Breast epithelium (tissue), 4 donors: ENCODE data around the gene VPS11. TPM values are rescaled to one million over a fixed set of nuclear protein-coding genes. Genes with fewer than 3 reads are reported as not detected.

Experiments
- DNase-seq, 2 donors: peaks; one replicate each; pipeline ENCODE4 v3.0.0-alpha.2; 2019; ENCODE audit warnings: low spot score in 2 of 2
- H3K27ac ChIP-seq, 2 donors: fragments of 200-600 bp; sonication (generic) in 1 of 2; one replicate each; pipeline ENCODE4 v1.5.1; 2016 to 2019; ENCODE audit warnings: mild to moderate bottlenecking in 1 of 2
- H3K27me3 ChIP-seq, 2 donors: fragments of 200-600 bp; sonication (generic) in 1 of 2; one replicate each; pipeline versions ENCODE4 v1.5.1 to v1.6.0; 2017 to 2019; ENCODE audit warnings: control low read depth in 1 of 2, mild to moderate bottlenecking in 1 of 2
- H3K36me3 ChIP-seq: fragments of 200-600 bp; one replicate; pipeline ENCODE4 v1.5.1; 2019
- H3K4me1 ChIP-seq, 2 donors: fragments of 200-600 bp; sonication (generic); one replicate each; pipeline ENCODE4 v1.5.1; 2016 to 2019; ENCODE audit warnings: control low read depth in 1 of 2
- H3K4me3 ChIP-seq, 3 donors: fragments of 200-600 bp; sonication (generic); 1 replicate in 2 of 3; 2 replicates in 1 of 3; pipeline ENCODE4 v1.5.1; 2016 to 2019; ENCODE audit warnings: mild to moderate bottlenecking in 3 of 3, moderate library complexity in 2 of 3
- H3K9me3 ChIP-seq, 2 donors: fragments of 200-600 bp; sonication (generic) in 1 of 2; one replicate each; pipeline ENCODE4 v1.5.1; 2016 to 2019; ENCODE audit warnings: control low read depth in 1 of 2
- CTCF ChIP-seq, 3 donors: fragments of 450-650 bp; IDR thresholded peaks; one replicate each; pipeline ENCODE4 v1.5.1; 2016 to 2017; ENCODE audit warnings: antibody characterized with exemption in 3 of 3, mild to moderate bottlenecking in 3 of 3, moderate library complexity in 3 of 3
- POLR2A ChIP-seq: fragments of 450-650 bp; IDR thresholded peaks from one replicate; pipeline ENCODE4 v1.6.1; 2016; ENCODE audit warnings: antibody characterized with exemption, mild to moderate bottlenecking, moderate library complexity
- POLR2AphosphoS5 ChIP-seq, 3 donors: sonication (generic); formaldehyde crosslinking; IDR thresholded peaks; one replicate each; pipeline ENCODE4 v1.6.1; 2017; ENCODE audit warnings: antibody characterized with exemption in 3 of 3
- intact Hi-C: fragments of 100-400 bp; cut with DNase I; formaldehyde crosslinking; loops from one replicate; pipeline ENCODE4 v1.15.1; 2023; ENCODE audit warnings: low total_unique reads
- total RNA-seq, 3 donors: library from RNA; depleted of rRNA; stranded (reverse); fragments of >200 nt; gene quantifications; one replicate each; pipeline ENCODE4 v1.1.0, GENCODE V29; 2016

The VPS11 gene
- total RNA-seq, 3 donors from 2014 or later = 38.0 to 53.9 (median 46.6) TPM

GRCh38 chr11:119062779-119063178, 4.8 kb upstream of the VPS11 start:
- intact Hi-C loops = no loop called here
- Histone ChIP-seq H3K9me3 (no peaks in the 10 kb centered on the region), H3K36me3 (no peaks in the 10 kb centered on the region), H3K4me1 (peaks cover 0 to 5% of the 10 kb centered on the region in 2 donors), H3K27me3 (no peaks in the 10 kb centered on the region), H3K27ac (no peak overlapping the region), H3K4me3 (no peak overlapping the region)
- TF ChIP-seq POLR2AphosphoS5 (IDR thresholded peaks at IDR 0.05) (no peak), CTCF (IDR thresholded peaks at IDR 0.05) (no peak), POLR2A (no peak)
- DNase-seq = no peak

- Histone ChIP-seq H3K27me3 (no peaks in the 10 kb centered on the region), H3K27ac (no peak overlapping the region), H3K36me3 (no peaks in the 10 kb centered on the region), H3K4me3 (no peak overlapping the region), H3K4me1 (no peaks in the 10 kb centered on the region), H3K9me3 (no peaks in the 10 kb centered on the region)
- no peak for DNase-seq
- intact Hi-C loops = no loop called here
- TF ChIP-seq POLR2A = no peak
- TF ChIP-seq POLR2AphosphoS5 (IDR thresholded peaks at IDR 0.05) = no peak
- TF ChIP-seq CTCF (IDR thresholded peaks at IDR 0.05) = no peak
These were observed 2.2 kb upstream of the VPS11 start for GRCh38 chr11:119065369-119065768.

- Histone ChIP-seq H3K36me3 (peaks cover 32% of the 10 kb centered on the region), H3K4me3 (no peak overlapping the region), H3K27me3 (no peaks in the 10 kb centered on the region), H3K27ac (no peak overlapping the region), H3K4me1 (no peaks in the 10 kb centered on the region), H3K9me3 (no peaks in the 10 kb centered on the region)
- DNase-seq = no peak
- TF ChIP-seq CTCF (IDR thresholded peaks at IDR 0.05) (no peak), POLR2AphosphoS5 (IDR thresholded peaks at IDR 0.05) (no peak), POLR2A (no peak)
- intact Hi-C loops = no loop called here
These were observed 10.2 kb downstream of the VPS11 start for GRCh38 chr11:119077839-119078238.

GRCh38 chr11:119078675-119079420, 11.2 kb downstream of the VPS11 start:
- no peak for DNase-seq
- peaks cover 26% of the 10 kb centered on the region for H3K36me3 ChIP-seq
- H3K27me3 ChIP-seq = no peaks in the 10 kb centered on the region
- intact Hi-C loops = no loop called here
- no peaks in the 10 kb centered on the region for H3K9me3 ChIP-seq
- H3K4me3 ChIP-seq = no peak overlapping the region
- no peaks in the 10 kb centered on the region for H3K4me1 ChIP-seq
- H3K27ac ChIP-seq = no peak overlapping the region
- no peak for TF ChIP-seq POLR2A

GRCh38 chr11:119081682-119082260, 14.2 kb downstream of the VPS11 start:
- H3K4me3 ChIP-seq = no peak overlapping the region
- peaks cover 26% of the 10 kb centered on the region for H3K36me3 ChIP-seq
- no peak for TF ChIP-seq CTCF (IDR thresholded peaks at IDR 0.05)
- no peak overlapping the region for H3K27ac ChIP-seq
- H3K4me1 ChIP-seq = peaks cover 4 to 7% of the 10 kb centered on the region in 2 donors
- no peaks in the 10 kb centered on the region for H3K9me3 ChIP-seq
- no peak for DNase-seq
- intact Hi-C loops = no loop called here
- H3K27me3 ChIP-seq = no peaks in the 10 kb centered on the region
